ENCODE results near the gene DYNLL2. TPM values are rescaled to one million over a fixed set of nuclear protein-coding genes. Genes with fewer than 3 reads are reported as not detected.

The DYNLL2 gene
- total RNA-seq, 1 donor from 2014 or later: 34.9 TPM

Other genes with a start within 250 kb of the DYNLL2 start
- gene MRPS23, start 233.4 kb upstream of the DYNLL2 start, total RNA-seq: 41.0 and 44.6 TPM in 2 replicates
- gene CUEDC1, start 128.0 kb upstream of the DYNLL2 start, total RNA-seq: 0.09 and 0.25 TPM in 2 replicates
- gene VEZF1, start 95.2 kb upstream of the DYNLL2 start, total RNA-seq: 45.9 and 48.0 TPM in 2 replicates
- gene SRSF1, start 76.2 kb upstream of the DYNLL2 start, total RNA-seq: 417 and 421 TPM in 2 replicates
- gene OR4D1, start 65.0 kb downstream of the DYNLL2 start, total RNA-seq: 0.27 and 0.34 TPM in 2 replicates
- gene OR4D2, start 83.6 kb downstream of the DYNLL2 start, total RNA-seq: not detected in 2 replicates
- gene EPX, start 109.3 kb downstream of the DYNLL2 start, total RNA-seq: not detected in 2 replicates
- gene MKS1, start 135.8 kb downstream of the DYNLL2 start, total RNA-seq: 17.9 and 20.2 TPM in 2 replicates
- not detected in 2 replicates for gene LPO, start 155.2 kb downstream of the DYNLL2 start, total RNA-seq
- not detected in 2 replicates for gene MPO, start 197.5 kb downstream of the DYNLL2 start, total RNA-seq
- 76.8 and 77.0 TPM in 2 replicates for gene TSPOAP1, start 245.4 kb downstream of the DYNLL2 start, total RNA-seq

Measured in T-helper 2 cell treated with Interferon-gamma antibody and Interleukin-4, amounts not matched to agents 100 ng/mL and 5 ng/mL, for 36 hours (primary cell).